NCI-H2029 (cell line): ENCODE results near the gene UPF3A.

Experiments used
- DNase-seq: peaks from one replicate; lab custom pipeline; 2025; lab: John Stamatoyannopoulos, UW

UPF3A gene

GRCh38 chr13:114281351-114282040, at the start of gene UPF3A:
Gene UPF3A (plus strand): TSS chr13:114281601. CDS start chr13:114281640, 39 bp downstream.
- peak; percentile 76 for DNase-seq

GRCh38 chr13:114231886-114232285, 49.5 kb upstream of the UPF3A start:
- no peak for DNase-seq

- DNase-seq: no peak
Observed at GRCh38 chr13:114234266-114234644, 47.1 kb upstream of the UPF3A start.

- DNase-seq: peak; percentile 66
Observed at GRCh38 chr13:114234645-114235421, 46.6 kb upstream of the UPF3A start, which contains the start of gene CDC16. Gene CDC16 (plus strand): TSS chr13:114234897. CDS start chr13:114235085, 188 bp downstream.

- DNase-seq: no peak
Observed at GRCh38 chr13:114235697-114236096, 45.7 kb upstream of the UPF3A start.

GRCh38 chr13:114236227-114236626, 45.2 kb upstream of the UPF3A start:
- DNase-seq: no peak

GRCh38 chr13:114237415-114238112, 43.8 kb upstream of the UPF3A start:
- no peak for DNase-seq

GRCh38 chr13:114241918-114242317, 39.5 kb upstream of the UPF3A start:
- no peak for DNase-seq

GRCh38 chr13:114243971-114244370, 37.4 kb upstream of the UPF3A start:
- DNase-seq: no peak

GRCh38 chr13:114244637-114245036, 36.8 kb upstream of the UPF3A start:
- DNase-seq: no peak

- no peak for DNase-seq
Observed at GRCh38 chr13:114248011-114248410, 33.4 kb upstream of the UPF3A start.

GRCh38 chr13:114249077-114249476, 32.3 kb upstream of the UPF3A start:
- DNase-seq: no peak

- peak; percentile 57 for DNase-seq
Observed at GRCh38 chr13:114251639-114252440, 29.6 kb upstream of the UPF3A start.

GRCh38 chr13:114256547-114256946, 24.9 kb upstream of the UPF3A start:
- DNase-seq: no peak

GRCh38 chr13:114257014-114257413, 24.4 kb upstream of the UPF3A start:
- no peak for DNase-seq

GRCh38 chr13:114258589-114258988, 22.8 kb upstream of the UPF3A start:
- DNase-seq: no peak

GRCh38 chr13:114259374-114259773, 22.0 kb upstream of the UPF3A start:
- DNase-seq: peak; percentile 32

GRCh38 chr13:114259974-114260373, 21.4 kb upstream of the UPF3A start:
- DNase-seq: peak; percentile 74

- DNase-seq: no peak
Observed at GRCh38 chr13:114260814-114261213, 20.6 kb upstream of the UPF3A start.

- no peak for DNase-seq
Observed at GRCh38 chr13:114261328-114261965, 20.0 kb upstream of the UPF3A start.

GRCh38 chr13:114263578-114263977, 17.8 kb upstream of the UPF3A start:
- no peak for DNase-seq
